Upper lobe of right lung (tissue), 1 donor: ENCODE measurements around the gene CLEC19A. TPM values are rescaled to one million over a fixed set of nuclear protein-coding genes. Genes with fewer than 3 reads are reported as not detected.

Experiments
- ATAC-seq: fragments of 200-7000 bp; cut with Tn5 transposase; one replicate; pipeline ENCODE4 v1.9.1; 2020; ENCODE audit warnings: mild to moderate bottlenecking, moderate library complexity
- DNase-seq: peaks from one replicate; pipeline ENCODE4 v3.0.0-alpha.2; 2020
- H3K27ac ChIP-seq: fragments of 200-600 bp; one replicate; pipeline ENCODE4 v1.8.0; 2022
- H3K27me3 ChIP-seq: fragments of 200-600 bp; one replicate; pipeline ENCODE4 v1.8.0; 2022; ENCODE audit warnings: mild to moderate bottlenecking
- H3K36me3 ChIP-seq: fragments of 200-600 bp; one replicate; pipeline ENCODE4 v1.8.0; 2022
- H3K4me1 ChIP-seq: fragments of 200-600 bp; one replicate; pipeline ENCODE4 v1.8.0; 2022
- H3K4me3 ChIP-seq: fragments of 200-600 bp; one replicate; pipeline ENCODE4 v1.8.0; 2022; ENCODE audit warnings: mild to moderate bottlenecking
- H3K9me3 ChIP-seq: fragments of 200-600 bp; one replicate; pipeline ENCODE4 v1.8.0; 2022
- intact Hi-C: fragments of 100-400 bp; cut with DNase I; formaldehyde crosslinking; loops from one replicate; pipeline ENCODE4 v1.11.0; 2022
- total RNA-seq: library from RNA; stranded (reverse); fragmentation: NEBNext Ultra II Directional; extraction: Animal tissue kit (Norgen Biotek cat#: 25700); gene quantifications from one replicate; pipeline ENCODE4 v1.2.1, GENCODE V29; 2021
- TF ChIP-seq, protein P1 (sequence below): fragments of 200-600 bp; IDR thresholded peaks from one replicate; pipeline ENCODE4 v1.8.0; 2022; ENCODE audit warnings: antibody characterized with exemption
- donor health status: DM: no; HTN: yes; CAD: no; lungs with severe emphysema.

Gene CLEC19A
- total RNA-seq, 1 donor from 2014 or later: 0.17 TPM

DNA sequence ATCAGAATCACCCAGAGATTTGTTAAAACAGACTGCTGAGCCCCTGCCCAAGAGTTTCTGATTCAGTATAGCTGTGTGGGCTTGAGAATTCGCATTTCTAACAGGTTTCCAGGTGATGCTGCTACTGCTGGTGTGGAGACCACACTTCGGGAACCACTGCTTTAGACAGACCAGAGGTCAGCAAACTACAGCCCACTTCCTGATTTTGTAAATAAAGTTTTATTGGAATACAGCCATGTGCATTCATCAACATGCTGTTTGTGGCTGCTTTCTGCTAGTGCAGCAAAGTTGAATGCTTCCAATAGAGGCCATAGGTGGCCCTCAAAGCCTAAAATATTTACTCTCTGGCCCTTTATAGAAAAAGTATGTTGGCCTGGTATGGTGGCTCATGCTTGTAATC, 32.6 kb upstream of the CLEC19A start:
- H3K4me1 ChIP-seq: no peaks in the 10 kb centered on the region
- intact Hi-C loops: no loop called here
- ATAC-seq: no peak

GRCh38 chr16:19254611-19255010, 30.9 kb upstream of the CLEC19A start:
- no peaks in the 10 kb centered on the region for H3K4me1 ChIP-seq
- H3K27me3 ChIP-seq: no peaks in the 10 kb centered on the region
- no peak overlapping the region for H3K4me3 ChIP-seq
- H3K9me3 ChIP-seq: no peaks in the 10 kb centered on the region
- ATAC-seq: no peak
- no peak for DNase-seq
- no peaks in the 10 kb centered on the region for H3K36me3 ChIP-seq
- intact Hi-C loops: no loop called here
- TF ChIP-seq, protein P1, sequence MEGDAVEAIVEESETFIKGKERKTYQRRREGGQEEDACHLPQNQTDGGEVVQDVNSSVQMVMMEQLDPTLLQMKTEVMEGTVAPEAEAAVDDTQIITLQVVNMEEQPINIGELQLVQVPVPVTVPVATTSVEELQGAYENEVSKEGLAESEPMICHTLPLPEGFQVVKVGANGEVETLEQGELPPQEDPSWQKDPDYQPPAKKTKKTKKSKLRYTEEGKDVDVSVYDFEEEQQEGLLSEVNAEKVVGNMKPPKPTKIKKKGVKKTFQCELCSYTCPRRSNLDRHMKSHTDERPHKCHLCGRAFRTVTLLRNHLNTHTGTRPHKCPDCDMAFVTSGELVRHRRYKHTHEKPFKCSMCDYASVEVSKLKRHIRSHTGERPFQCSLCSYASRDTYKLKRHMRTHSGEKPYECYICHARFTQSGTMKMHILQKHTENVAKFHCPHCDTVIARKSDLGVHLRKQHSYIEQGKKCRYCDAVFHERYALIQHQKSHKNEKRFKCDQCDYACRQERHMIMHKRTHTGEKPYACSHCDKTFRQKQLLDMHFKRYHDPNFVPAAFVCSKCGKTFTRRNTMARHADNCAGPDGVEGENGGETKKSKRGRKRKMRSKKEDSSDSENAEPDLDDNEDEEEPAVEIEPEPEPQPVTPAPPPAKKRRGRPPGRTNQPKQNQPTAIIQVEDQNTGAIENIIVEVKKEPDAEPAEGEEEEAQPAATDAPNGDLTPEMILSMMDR: no peak
- H3K27ac ChIP-seq: no peak overlapping the region

More for the DNA sequence above, 32.6 kb upstream of the CLEC19A start:
- Histone ChIP-seq H3K36me3 (no peaks in the 10 kb centered on the region), H3K4me3 (no peak overlapping the region), H3K27ac (no peak overlapping the region), H3K9me3 (no peaks in the 10 kb centered on the region), H3K27me3 (no peaks in the 10 kb centered on the region)
- DNase-seq: no peak
- TF ChIP-seq, protein P1: no peak

GRCh38 chr16:19264123-19264673, 21.3 kb upstream of the CLEC19A start:
- no peaks in the 10 kb centered on the region for H3K9me3 ChIP-seq
- ATAC-seq (no peak), DNase-seq (no peak)
- no peak overlapping the region for H3K4me3 ChIP-seq
- H3K27me3 ChIP-seq: no peaks in the 10 kb centered on the region
- intact Hi-C loops: no loop called here
- H3K36me3 ChIP-seq: no peaks in the 10 kb centered on the region
- TF ChIP-seq, protein P1: no peak
- no peaks in the 10 kb centered on the region for H3K4me1 ChIP-seq
- H3K27ac ChIP-seq: no peak overlapping the region

GRCh38 chr16:19265380-19265930, 20.1 kb upstream of the CLEC19A start:
- intact Hi-C loops: no loop called here
- H3K36me3 ChIP-seq: no peaks in the 10 kb centered on the region
- no peak for ATAC-seq
- no peak for DNase-seq
- no peaks in the 10 kb centered on the region for H3K27me3 ChIP-seq
- no peak overlapping the region for H3K27ac ChIP-seq
- no peaks in the 10 kb centered on the region for H3K9me3 ChIP-seq
- TF ChIP-seq, protein P1: no peak
- no peaks in the 10 kb centered on the region for H3K4me1 ChIP-seq
- no peak overlapping the region for H3K4me3 ChIP-seq

GRCh38 chr16:19266774-19267173, 18.8 kb upstream of the CLEC19A start:
- DNase-seq (no peak), ATAC-seq (no peak)
- intact Hi-C loops: no loop called here
- Histone ChIP-seq H3K36me3 (no peaks in the 10 kb centered on the region), H3K4me3 (no peak overlapping the region), H3K27ac (no peak overlapping the region), H3K27me3 (no peaks in the 10 kb centered on the region), H3K4me1 (no peaks in the 10 kb centered on the region), H3K9me3 (no peaks in the 10 kb centered on the region)
- TF ChIP-seq, protein P1: no peak

- Histone ChIP-seq H3K27ac (no peak overlapping the region), H3K4me3 (no peak overlapping the region), H3K27me3 (no peaks in the 10 kb centered on the region), H3K9me3 (no peaks in the 10 kb centered on the region), H3K4me1 (no peaks in the 10 kb centered on the region), H3K36me3 (no peaks in the 10 kb centered on the region)
- TF ChIP-seq, protein P1: no peak
- ATAC-seq (no peak), DNase-seq (no peak)
- intact Hi-C loops: no loop called here
Measured at GRCh38 chr16:19269098-19269497, 16.4 kb upstream of the CLEC19A start.
